HG02970 (cell line): ENCODE data around the gene LCLAT1.

Experiments used
- ATAC-seq: cut with Tn5 transposase; IDR thresholded peaks from one replicate; pipeline ENCODE4 v1.9.1; 2021; ENCODE audit warnings: mild to moderate bottlenecking, moderate library complexity, moderate number of reproducible peaks; ENCODE audit not compliant: unreplicated experiment, low FRiP score

LCLAT1 gene

GRCh38 chr2:30422444-30423040, 24.5 kb upstream of the LCLAT1 start:
- no peak for ATAC-seq

- no peak for ATAC-seq
These were observed 22.8 kb upstream of the LCLAT1 start for GRCh38 chr2:30424231-30424630.

- no peak for ATAC-seq
These were observed 21.7 kb upstream of the LCLAT1 start for GRCh38 chr2:30425326-30425725.

- no peak for ATAC-seq
These were observed 19.3 kb upstream of the LCLAT1 start for GRCh38 chr2:30427606-30428347.

GRCh38 chr2:30428348-30428662, 18.7 kb upstream of the LCLAT1 start:
- no peak for ATAC-seq

GRCh38 chr2:30428827-30429461, 18.1 kb upstream of the LCLAT1 start:
- no peak for ATAC-seq

- no peak for ATAC-seq
These were observed 13.3 kb upstream of the LCLAT1 start for GRCh38 chr2:30433541-30434299.

GRCh38 chr2:30434708-30435107, 12.3 kb upstream of the LCLAT1 start:
- no peak for ATAC-seq

- ATAC-seq: no peak
These were observed 10.1 kb upstream of the LCLAT1 start for GRCh38 chr2:30436859-30437435.

- no peak for ATAC-seq
These were observed 9.1 kb upstream of the LCLAT1 start for GRCh38 chr2:30437809-30438548.

GRCh38 chr2:30439296-30439695, 7.8 kb upstream of the LCLAT1 start:
- no peak for ATAC-seq

- no peak for ATAC-seq
These were observed 7.2 kb upstream of the LCLAT1 start for GRCh38 chr2:30439879-30440278.

- ATAC-seq: no peak
These were observed 6.0 kb upstream of the LCLAT1 start for GRCh38 chr2:30441023-30441422.

- no peak for ATAC-seq
These were observed 4.0 kb upstream of the LCLAT1 start for GRCh38 chr2:30443081-30443480.

- no peak for ATAC-seq
These were observed 2.8 kb upstream of the LCLAT1 start for GRCh38 chr2:30444273-30444672.

GRCh38 chr2:30445266-30445821, 1.7 kb upstream of the LCLAT1 start:
- ATAC-seq: no peak

GRCh38 chr2:30446602-30447148, 371 bp upstream of the LCLAT1 start:
- ATAC-seq: no peak

- ATAC-seq: no peak
These were observed 1.3 kb downstream of the LCLAT1 start for GRCh38 chr2:30448308-30448707.

- ATAC-seq: no peak
These were observed 1.8 kb downstream of the LCLAT1 start for GRCh38 chr2:30448866-30449265.

GRCh38 chr2:30450025-30450424, 3.0 kb downstream of the LCLAT1 start:
- ATAC-seq: no peak
